HG02870 (cell line): ENCODE data around the gene LRP1B.
"Not testable (repeated sequence)": the region's sequence is repeated elsewhere in the genome, so short reads cannot be mapped to it uniquely, and the experiment has no call there.

Experiments
- ATAC-seq: cut with Tn5 transposase; IDR thresholded peaks from one replicate; pipeline ENCODE4 v1.9.1; 2021; ENCODE audit warnings: mild to moderate bottlenecking, moderate library complexity; ENCODE audit not compliant: unreplicated experiment

Gene LRP1B

DNA sequence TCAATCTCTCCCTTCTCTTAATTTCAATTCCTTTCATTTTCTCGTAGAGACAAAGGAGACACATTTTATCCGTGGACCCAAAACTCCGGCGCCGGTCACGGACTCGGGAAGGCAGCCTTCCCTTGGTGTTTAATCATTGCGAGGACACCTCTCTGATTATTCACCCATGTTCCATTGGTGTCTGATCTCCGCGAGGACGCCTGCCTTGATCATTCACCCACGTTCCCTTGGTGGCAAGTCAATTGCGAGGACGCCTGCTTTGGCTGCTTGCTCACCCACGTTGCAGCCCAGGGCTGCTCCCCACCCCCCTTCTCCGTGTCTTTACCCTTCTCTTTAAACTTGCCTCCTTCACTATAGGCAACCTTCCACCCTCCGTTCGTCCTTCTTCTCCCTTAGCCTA is 1703.8 kb downstream of the LRP1B start:
- ATAC-seq, result not testable (repeated sequence)

DNA sequence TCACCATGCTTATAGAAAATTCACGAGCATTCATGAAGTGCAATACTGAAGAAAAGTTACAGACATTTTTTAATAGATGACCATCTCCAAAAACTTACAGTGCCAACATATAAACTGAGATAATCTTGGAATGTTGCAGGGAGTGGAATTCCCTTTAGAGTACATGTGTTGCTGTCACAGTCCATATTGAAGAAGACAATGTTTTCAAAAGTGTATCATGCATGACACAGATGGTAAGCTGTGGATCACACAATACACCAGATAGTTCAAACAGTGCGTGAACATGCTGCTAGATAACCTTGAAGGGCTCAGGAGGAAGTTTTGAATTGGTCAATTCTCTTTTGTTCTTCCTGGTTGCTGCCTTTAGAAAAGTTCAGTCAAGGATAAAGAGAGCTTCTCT is 1706.3 kb downstream of the LRP1B start:
- ATAC-seq, result no peak

- no peak for ATAC-seq
Measured at GRCh38 chr2:140422759-140423158, 1708.1 kb downstream of the LRP1B start.

DNA sequence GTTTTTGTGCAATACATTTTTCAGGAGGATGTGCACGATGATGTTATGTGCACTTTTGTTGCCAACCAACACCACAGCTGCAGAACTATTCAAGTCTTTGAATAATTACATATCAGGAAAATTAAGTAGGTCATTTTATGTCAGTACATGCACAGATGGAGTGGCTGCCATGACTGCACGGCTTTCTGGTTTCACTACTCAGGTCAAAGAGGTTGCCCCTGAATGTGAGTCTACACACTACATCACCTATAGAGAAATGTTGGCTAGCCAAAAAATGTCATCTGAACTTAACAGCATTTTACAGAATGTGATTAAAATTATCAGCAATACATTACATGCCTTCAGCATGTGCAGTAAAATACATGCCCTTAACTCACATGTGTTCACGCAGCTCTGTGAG is 1713.3 kb downstream of the LRP1B start:
- ATAC-seq, result no peak

- ATAC-seq, result no peak
Measured at GRCh38 chr2:140416577-140416976, 1714.2 kb downstream of the LRP1B start.

GRCh38 chr2:140415035-140415434 is 1715.8 kb downstream of the LRP1B start:
- not testable (repeated sequence) for ATAC-seq

GRCh38 chr2:140410695-140411094 is 1720.1 kb downstream of the LRP1B start:
- no peak for ATAC-seq

DNA sequence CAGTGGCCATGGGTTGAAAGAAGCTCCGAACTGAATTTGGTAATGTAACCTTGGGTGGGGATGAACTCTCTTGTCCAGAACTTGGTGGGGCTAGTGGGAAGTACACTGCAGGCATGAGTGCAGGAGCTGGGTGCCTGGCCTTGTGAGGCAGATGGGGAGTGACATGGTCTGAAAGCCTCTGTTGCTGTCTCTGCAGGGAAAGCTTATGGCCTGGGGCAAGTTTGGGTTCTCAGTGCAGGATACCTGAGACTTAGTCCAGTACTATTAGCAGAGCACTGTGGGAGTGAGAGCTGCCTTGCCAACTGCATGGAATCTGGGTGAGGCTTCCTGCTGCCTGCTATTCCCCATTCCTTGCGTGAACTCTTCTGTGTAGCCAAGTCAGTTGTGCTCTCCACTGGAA is 1729.8 kb downstream of the LRP1B start:
- no peak for ATAC-seq

DNA sequence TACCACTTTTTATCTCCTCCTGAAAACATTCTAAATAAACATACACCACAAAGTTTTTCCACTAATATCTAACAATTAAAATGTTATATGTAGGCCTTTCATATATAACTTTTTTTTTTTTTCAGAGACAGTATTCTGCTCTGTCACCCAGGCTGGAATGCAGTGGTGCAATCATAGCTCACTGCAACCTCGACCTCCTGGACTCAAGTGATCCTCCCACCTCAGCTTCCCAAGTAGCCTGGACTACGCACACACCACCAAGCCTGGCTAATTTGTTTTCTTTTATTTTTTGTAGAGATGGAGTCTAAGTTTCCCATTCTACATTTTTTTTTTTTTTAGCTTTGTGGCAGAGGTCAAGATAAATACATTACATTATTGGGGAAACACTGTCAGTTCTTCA is 1738.0 kb downstream of the LRP1B start:
- ATAC-seq, result no peak

DNA sequence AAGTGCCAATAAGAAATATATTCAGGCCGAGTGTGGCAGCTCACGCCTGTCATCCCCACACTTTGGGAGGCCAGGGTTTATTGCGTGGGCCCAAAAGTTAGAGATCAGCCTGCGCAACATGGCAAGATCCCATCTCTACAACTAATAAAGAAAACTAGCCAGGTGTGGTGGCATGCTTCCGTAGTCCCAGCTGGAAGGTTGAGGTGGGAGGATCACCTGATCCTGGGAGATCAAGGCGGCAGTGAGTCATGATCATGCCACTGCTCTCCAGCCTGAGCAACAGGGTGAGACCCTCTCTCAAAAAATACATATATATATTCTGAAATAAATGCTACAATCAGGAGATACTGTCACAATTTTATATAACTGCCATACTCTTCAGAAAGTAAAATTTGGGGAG is 1745.9 kb downstream of the LRP1B start:
- no peak for ATAC-seq

DNA sequence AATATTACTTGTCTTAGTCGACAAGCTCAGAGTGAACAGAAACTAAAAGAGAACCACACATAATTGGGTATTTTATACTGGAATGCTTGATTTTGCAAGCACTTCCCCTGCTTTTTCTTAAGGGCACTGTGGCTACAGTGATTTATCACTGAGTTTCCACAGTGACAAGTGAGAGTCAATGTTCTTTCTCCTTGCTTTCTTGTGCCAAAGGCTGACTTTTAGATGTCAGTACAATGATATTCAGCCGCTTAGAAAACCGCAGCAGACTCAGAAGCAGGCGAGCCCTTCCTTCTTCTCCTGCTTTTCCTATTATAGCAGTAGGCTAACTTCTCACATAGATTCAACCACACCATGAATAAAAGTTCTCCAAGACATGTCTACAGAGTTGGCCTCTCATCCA is 1747.0 kb downstream of the LRP1B start:
- ATAC-seq, result no peak

DNA sequence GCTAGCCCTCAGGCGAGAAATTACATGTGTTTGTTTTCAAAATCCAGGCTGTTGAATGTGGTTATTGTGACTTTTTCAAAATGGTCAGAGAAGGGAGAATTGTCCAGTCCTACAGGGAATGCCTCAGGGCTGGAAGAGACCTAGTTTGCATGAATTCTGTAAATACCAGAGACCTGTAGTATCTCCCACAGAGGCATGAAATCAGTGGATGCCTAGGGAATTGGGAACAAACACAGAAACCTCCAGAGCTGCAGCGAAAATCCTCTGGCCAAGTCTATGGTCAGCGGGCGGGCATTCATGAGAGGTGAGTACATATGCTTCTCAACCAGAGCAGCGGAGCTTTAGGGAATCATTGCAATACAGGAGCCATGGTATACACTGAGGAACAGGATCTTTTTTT is 1754.1 kb downstream of the LRP1B start:
- no peak for ATAC-seq

DNA sequence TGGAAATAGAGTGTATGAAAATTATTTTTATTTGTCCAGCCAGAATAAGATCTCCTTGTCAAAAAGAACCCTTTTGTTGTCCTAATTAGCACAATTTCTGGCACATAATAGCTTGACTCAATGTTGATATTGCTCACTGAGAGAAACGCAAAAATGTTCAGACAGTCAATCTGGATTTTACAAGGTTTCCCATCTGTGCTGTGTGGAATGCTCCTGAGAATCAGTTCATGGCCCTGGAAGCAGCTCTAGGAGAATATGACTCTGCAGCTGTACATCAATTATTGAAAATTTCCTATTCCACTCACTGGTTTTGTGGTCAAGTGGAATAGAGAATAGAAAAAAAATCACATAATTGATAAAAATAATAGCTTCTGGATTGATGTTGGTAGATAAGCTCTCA is 1767.7 kb downstream of the LRP1B start:
- no peak for ATAC-seq

GRCh38 chr2:140362361-140362760 is 1768.5 kb downstream of the LRP1B start:
- ATAC-seq, result no peak

DNA sequence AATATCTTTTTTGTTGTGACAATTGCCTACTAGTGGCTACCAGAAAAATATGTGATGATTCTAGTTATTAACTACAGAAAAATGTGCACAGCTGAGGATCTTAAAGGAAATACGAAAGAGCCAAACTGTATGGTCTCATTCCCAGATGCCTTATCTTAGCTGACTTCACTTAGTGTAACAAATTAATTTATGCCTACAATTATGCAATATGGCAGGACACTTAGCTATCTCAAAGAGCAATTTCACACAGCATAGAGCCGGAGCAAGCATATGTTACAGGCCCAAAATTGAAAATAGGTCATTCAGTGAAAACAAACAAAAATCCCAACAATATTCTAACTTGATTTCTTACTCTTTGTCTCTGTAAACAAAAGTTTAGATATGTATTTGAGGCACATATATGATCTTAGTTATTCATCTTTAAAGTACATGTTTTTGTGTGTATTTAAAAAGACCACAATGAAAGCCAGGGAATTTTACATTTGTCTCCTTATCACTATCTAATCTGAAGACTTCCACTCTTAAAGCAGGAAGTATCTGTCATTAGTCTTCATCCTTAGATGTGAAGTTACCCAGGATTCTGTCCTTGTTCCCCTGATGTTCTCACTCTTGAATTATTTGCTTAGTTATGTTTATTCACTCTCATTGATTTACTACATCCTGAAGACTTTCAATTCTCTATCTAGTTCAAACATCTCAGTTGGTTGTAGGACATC is 1771.6 kb downstream of the LRP1B start:
- ATAC-seq, result no peak

GRCh38 chr2:140356697-140357096 is 1774.1 kb downstream of the LRP1B start:
- ATAC-seq, result no peak

DNA sequence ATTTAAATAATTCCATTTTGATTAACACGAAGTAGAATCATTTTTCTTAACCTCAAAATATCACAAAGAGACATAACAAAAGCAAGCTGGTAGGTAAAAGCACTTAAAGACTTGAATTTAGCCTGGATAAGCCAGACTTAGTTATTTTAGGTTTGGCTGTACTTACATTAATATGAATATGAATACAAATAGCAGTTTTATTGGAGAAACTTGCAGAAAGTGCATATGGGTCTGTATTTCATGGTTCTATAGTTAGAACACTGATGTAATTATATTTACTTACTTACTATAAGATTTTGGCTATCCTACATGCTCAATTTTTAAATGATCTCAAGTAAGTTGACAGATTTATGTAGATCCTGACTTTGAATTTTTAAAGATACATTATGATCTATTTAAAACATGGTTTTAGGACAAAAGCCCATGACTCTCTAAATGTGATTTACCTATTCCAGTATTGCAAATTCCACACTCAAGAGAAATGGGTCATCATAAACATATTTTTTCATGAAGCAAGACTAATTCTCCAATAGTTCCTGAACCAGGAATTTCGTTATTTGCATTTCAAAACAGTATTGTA is 1775.2 kb downstream of the LRP1B start:
- ATAC-seq, result no peak

DNA sequence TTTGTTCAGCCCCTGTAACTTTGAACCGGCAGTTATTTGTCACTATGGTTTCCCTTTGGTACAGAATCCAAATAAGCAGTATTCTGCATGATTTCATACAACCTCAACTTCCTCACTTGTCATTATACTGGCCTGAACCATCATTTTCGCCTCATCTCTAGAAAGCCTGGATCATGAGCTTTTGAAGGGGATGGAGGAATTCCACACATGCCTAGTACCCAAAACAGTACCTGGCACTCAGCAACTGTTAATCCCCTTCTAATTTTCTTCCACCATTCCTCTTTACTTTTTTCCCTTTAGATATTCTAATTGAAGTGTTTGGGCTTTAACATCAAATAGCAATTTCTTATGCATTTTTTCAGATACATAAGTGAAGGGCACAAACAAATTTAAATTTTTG is 1776.3 kb downstream of the LRP1B start:
- no peak for ATAC-seq

- no peak for ATAC-seq
Measured at GRCh38 chr2:140353541-140353940, 1777.3 kb downstream of the LRP1B start.

- no peak for ATAC-seq
Measured at GRCh38 chr2:140351692-140352091, 1779.1 kb downstream of the LRP1B start.

- ATAC-seq, result no peak
Measured at GRCh38 chr2:140349695-140350094, 1781.1 kb downstream of the LRP1B start.

DNA sequence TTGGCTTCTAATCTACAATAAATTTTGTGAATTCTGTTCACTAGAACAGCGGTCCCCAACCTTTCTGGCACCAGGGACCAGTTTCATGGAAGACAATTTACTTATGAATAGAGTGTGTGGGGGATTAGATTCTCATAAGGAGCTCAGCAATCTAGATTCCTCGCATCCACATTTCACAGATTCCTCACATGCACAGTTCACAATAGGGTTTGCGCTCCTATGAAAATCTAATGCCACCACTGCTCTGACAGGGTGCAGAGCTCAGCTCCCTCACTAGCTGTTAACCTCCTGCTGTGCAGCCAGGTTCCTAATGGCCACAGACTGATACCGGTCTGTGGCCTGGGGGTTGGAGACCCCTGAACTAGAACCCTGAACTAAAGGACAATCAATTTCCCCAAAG is 1782.0 kb downstream of the LRP1B start:
- no peak for ATAC-seq

GRCh38 chr2:140344838-140345237 is 1786.0 kb downstream of the LRP1B start:
- ATAC-seq, result no peak
